ENCODE data around the gene ZHX3. TPM values are rescaled to one million over a fixed set of nuclear protein-coding genes. Genes with fewer than 3 reads are reported as not detected.

Gene ZHX3
- total and polyA plus RNA-seq, 10 of the 15 experiments (the other 5 are each of a cell fraction or from before 2014, with no cell fraction given) = 1.3 to 14.0 (median 5.0) TPM

- TF ChIP-seq, protein P1, sequence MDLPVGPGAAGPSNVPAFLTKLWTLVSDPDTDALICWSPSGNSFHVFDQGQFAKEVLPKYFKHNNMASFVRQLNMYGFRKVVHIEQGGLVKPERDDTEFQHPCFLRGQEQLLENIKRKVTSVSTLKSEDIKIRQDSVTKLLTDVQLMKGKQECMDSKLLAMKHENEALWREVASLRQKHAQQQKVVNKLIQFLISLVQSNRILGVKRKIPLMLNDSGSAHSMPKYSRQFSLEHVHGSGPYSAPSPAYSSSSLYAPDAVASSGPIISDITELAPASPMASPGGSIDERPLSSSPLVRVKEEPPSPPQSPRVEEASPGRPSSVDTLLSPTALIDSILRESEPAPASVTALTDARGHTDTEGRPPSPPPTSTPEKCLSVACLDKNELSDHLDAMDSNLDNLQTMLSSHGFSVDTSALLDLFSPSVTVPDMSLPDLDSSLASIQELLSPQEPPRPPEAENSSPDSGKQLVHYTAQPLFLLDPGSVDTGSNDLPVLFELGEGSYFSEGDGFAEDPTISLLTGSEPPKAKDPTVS (IDR thresholded peaks at IDR 0.05; ENCODE audit: low read depth, low read length) = no peak
- TF ChIP-seq CTCF (IDR thresholded peaks at IDR 0.05 in 2 of 3, conservative IDR thresholded peaks at IDR 0.05 in 1 of 3; ENCODE audit: control insufficient read depth in 2 of 3, extremely low read depth in 1 of 3, insufficient read depth in 1 of 3, low read depth in 3 of 3, low read length in 3 of 3) (no peak), ZBTB40 (IDR thresholded peaks at IDR 0.05; ENCODE audit: borderline replicate concordance) (no peak), ATF7 (IDR thresholded peaks at IDR 0.05; ENCODE audit: low read depth) (no peak)
- TF ChIP-seq, protein P2, sequence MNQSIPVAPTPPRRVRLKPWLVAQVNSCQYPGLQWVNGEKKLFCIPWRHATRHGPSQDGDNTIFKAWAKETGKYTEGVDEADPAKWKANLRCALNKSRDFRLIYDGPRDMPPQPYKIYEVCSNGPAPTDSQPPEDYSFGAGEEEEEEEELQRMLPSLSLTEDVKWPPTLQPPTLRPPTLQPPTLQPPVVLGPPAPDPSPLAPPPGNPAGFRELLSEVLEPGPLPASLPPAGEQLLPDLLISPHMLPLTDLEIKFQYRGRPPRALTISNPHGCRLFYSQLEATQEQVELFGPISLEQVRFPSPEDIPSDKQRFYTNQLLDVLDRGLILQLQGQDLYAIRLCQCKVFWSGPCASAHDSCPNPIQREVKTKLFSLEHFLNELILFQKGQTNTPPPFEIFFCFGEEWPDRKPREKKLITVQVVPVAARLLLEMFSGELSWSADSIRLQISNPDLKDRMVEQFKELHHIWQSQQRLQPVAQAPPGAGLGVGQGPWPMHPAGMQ (IDR thresholded peaks at IDR 0.05; ENCODE audit: borderline replicate concordance) = no peak
Measured at GRCh38 chr20:41169791-41170351, 147.7 kb downstream of the ZHX3 start (continued).
